Measurements from ENCODE around the gene PHF21B. TPM values are rescaled to one million over a fixed set of nuclear protein-coding genes. Genes with fewer than 3 reads are reported as not detected.

Gene PHF21B
- total RNA-seq, 4 donors from 2014 or later = 0.50 to 9.4 (median 1.8) TPM; not detected in 1

GRCh38 chr22:44893731-44894080 is 116.1 kb downstream of the PHF21B start:
- H3K27ac ChIP-seq (replicated peaks in 1 of 4) = no peak overlapping the region
- TF ChIP-seq CTCF (IDR thresholded peaks at IDR 0.05) (no peak), POLR2A (IDR thresholded peaks at IDR 0.05; ENCODE audit: low read depth) (no peak), EP300 (IDR thresholded peaks at IDR 0.05) (no peak), POLR2AphosphoS5 (IDR thresholded peaks at IDR 0.05) (no peak)
- H3K4me3 ChIP-seq = no peak overlapping the region
- 66% methylated on average over 5 of the region's 7 CpGs for WGBS
- H3K9me3 ChIP-seq = no peaks in the 10 kb centered on the region
- DNase-seq (ENCODE audit: extremely low spot score) = no peak
- no peaks in the 10 kb centered on the region for H3K27me3 ChIP-seq
- H3K36me3 ChIP-seq = peaks cover 0 to 5% (median 0%) of the 10 kb centered on the region in 4 donors
- H3K4me1 ChIP-seq = no peaks in the 10 kb centered on the region
- intact Hi-C loops (cut with DNase I) = no loop called here

GRCh38 chr22:44892803-44893730 is 116.7 kb downstream of the PHF21B start:
- no peak overlapping the region for H3K27ac ChIP-seq (replicated peaks in 1 of 4)
- TF ChIP-seq CTCF (IDR thresholded peaks at IDR 0.05) (no peak), EP300 (IDR thresholded peaks at IDR 0.05) (no peak), POLR2AphosphoS5 (IDR thresholded peaks at IDR 0.05) (no peak), POLR2A (IDR thresholded peaks at IDR 0.05; ENCODE audit: low read depth) (no peak)
- WGBS = 87% methylated on average over 11 of the region's 20 CpGs
- no peaks in the 10 kb centered on the region for H3K27me3 ChIP-seq
- DNase-seq (ENCODE audit: extremely low spot score) = no peak
- peaks cover 0 to 5% (median 0%) of the 10 kb centered on the region in 4 donors for H3K36me3 ChIP-seq
- H3K9me3 ChIP-seq = no peaks in the 10 kb centered on the region
- intact Hi-C loops (cut with DNase I) = no loop called here
- no peaks in the 10 kb centered on the region for H3K4me1 ChIP-seq
- H3K4me3 ChIP-seq = no peak overlapping the region

GRCh38 chr22:44892243-44892642 is 117.6 kb downstream of the PHF21B start:
- intact Hi-C loops (cut with DNase I) = no loop called here
- TF ChIP-seq EP300 (IDR thresholded peaks at IDR 0.05) (no peak), POLR2AphosphoS5 (IDR thresholded peaks at IDR 0.05) (no peak), POLR2A (IDR thresholded peaks at IDR 0.05; ENCODE audit: low read depth) (no peak), CTCF (IDR thresholded peaks at IDR 0.05) (no peak)
- Histone ChIP-seq H3K27ac (replicated peaks in 1 of 4) (no peak overlapping the region), H3K27me3 (no peaks in the 10 kb centered on the region), H3K4me3 (no peak overlapping the region), H3K9me3 (no peaks in the 10 kb centered on the region), H3K4me1 (no peaks in the 10 kb centered on the region), H3K36me3 (peaks cover 0 to 5% (median 0%) of the 10 kb centered on the region in 4 donors)
- no peak for DNase-seq (ENCODE audit: extremely low spot score)
- 76% methylated on average over 12 of the region's 13 CpGs for WGBS

GRCh38 chr22:44891791-44892190 is 118.0 kb downstream of the PHF21B start:
- Histone ChIP-seq H3K4me3 (no peak overlapping the region), H3K36me3 (peaks cover 0 to 5% (median 0%) of the 10 kb centered on the region in 4 donors), H3K4me1 (no peaks in the 10 kb centered on the region), H3K27me3 (no peaks in the 10 kb centered on the region), H3K27ac (replicated peaks in 1 of 4) (no peak overlapping the region), H3K9me3 (no peaks in the 10 kb centered on the region)
- intact Hi-C loops (cut with DNase I) = no loop called here
- TF ChIP-seq CTCF (IDR thresholded peaks at IDR 0.05) = no peak
- TF ChIP-seq POLR2AphosphoS5 (IDR thresholded peaks at IDR 0.05) = no peak
- no peak for TF ChIP-seq EP300 (IDR thresholded peaks at IDR 0.05)
- TF ChIP-seq POLR2A (IDR thresholded peaks at IDR 0.05; ENCODE audit: low read depth) = no peak
- DNase-seq (ENCODE audit: extremely low spot score) = no peak
- whole genome bisulfite sequencing = 94% methylated on average over 11 of the region's 11 CpGs

Data from esophagus muscularis mucosa (tissue), 4 donors.